Measurements from ENCODE around the gene MYOC. TPM values are rescaled to one million over a fixed set of nuclear protein-coding genes. Genes with fewer than 3 reads are reported as not detected.

Gene MYOC
- total and polyA plus RNA-seq, 2 donors from 2014 or later = 0.66 TPM; not detected in 1

GRCh38 chr1:171666114-171666769, 13.8 kb upstream of the MYOC start:
- intact Hi-C loops (cut with DNase I) = no loop called here
- no peaks in the 10 kb centered on the region for H3K9me3 ChIP-seq (ENCODE audit: control insufficient read depth in 2 of 3, insufficient read depth in 1 of 3, low read length in 3 of 3)
- TF ChIP-seq CTCF (IDR thresholded peaks at IDR 0.05; ENCODE audit: borderline replicate concordance, extremely low read depth, insufficient read depth) = no peak
- H3K36me3 ChIP-seq (ENCODE audit: control insufficient read depth in 2 of 3, insufficient read depth in 3 of 3, low read length in 3 of 3) = no peaks in the 10 kb centered on the region
- H3K4me1 ChIP-seq (ENCODE audit: control insufficient read depth in 2 of 3, insufficient read depth in 2 of 3, low read depth in 1 of 3, low read length in 3 of 3) = no peaks in the 10 kb centered on the region
- no peak overlapping the region for H3K27ac ChIP-seq (ENCODE audit: low read depth in 2 of 2, low read length in 2 of 2)
- H3K27me3 ChIP-seq (ENCODE audit: control insufficient read depth, insufficient read depth, low read length) = no peaks in the 10 kb centered on the region
- no peak overlapping the region for H3K9ac ChIP-seq (ENCODE audit: low read length in 3 of 3)
- H3K4me3 ChIP-seq (ENCODE audit: low read length in 3 of 3) = no peak overlapping the region
- FAIRE-seq = no peak
- no peak for DNase-seq

- no peaks in the 10 kb centered on the region for H3K27me3 ChIP-seq (ENCODE audit: control insufficient read depth, insufficient read depth, low read length)
- no peaks in the 10 kb centered on the region for H3K4me1 ChIP-seq (ENCODE audit: control insufficient read depth in 2 of 3, insufficient read depth in 2 of 3, low read depth in 1 of 3, low read length in 3 of 3)
- no peaks in the 10 kb centered on the region for H3K36me3 ChIP-seq (ENCODE audit: control insufficient read depth in 2 of 3, insufficient read depth in 3 of 3, low read length in 3 of 3)
- no peak overlapping the region for H3K9ac ChIP-seq (ENCODE audit: low read length in 3 of 3)
- no peak for TF ChIP-seq CTCF (IDR thresholded peaks at IDR 0.05; ENCODE audit: borderline replicate concordance, extremely low read depth, insufficient read depth)
- DNase-seq (no peak), FAIRE-seq (no peak)
- intact Hi-C loops (cut with DNase I) = no loop called here
- H3K9me3 ChIP-seq (ENCODE audit: control insufficient read depth in 2 of 3, insufficient read depth in 1 of 3, low read length in 3 of 3) = no peaks in the 10 kb centered on the region
- no peak overlapping the region for H3K27ac ChIP-seq (ENCODE audit: low read depth in 2 of 2, low read length in 2 of 2)
- no peak overlapping the region for H3K4me3 ChIP-seq (ENCODE audit: low read length in 3 of 3)
These were observed 12.5 kb upstream of the MYOC start for GRCh38 chr1:171664976-171665375.

GRCh38 chr1:171663854-171664575, 11.5 kb upstream of the MYOC start:
- intact Hi-C loops (cut with DNase I) = no loop called here
- H3K9ac ChIP-seq (ENCODE audit: low read length in 3 of 3) = no peak overlapping the region
- H3K9me3 ChIP-seq (ENCODE audit: control insufficient read depth in 2 of 3, insufficient read depth in 1 of 3, low read length in 3 of 3) = no peaks in the 10 kb centered on the region
- H3K27me3 ChIP-seq (ENCODE audit: control insufficient read depth, insufficient read depth, low read length) = no peaks in the 10 kb centered on the region
- no peak for FAIRE-seq
- H3K27ac ChIP-seq (ENCODE audit: low read depth in 2 of 2, low read length in 2 of 2) = no peak overlapping the region
- no peak for DNase-seq
- no peak overlapping the region for H3K4me3 ChIP-seq (ENCODE audit: low read length in 3 of 3)
- H3K36me3 ChIP-seq (ENCODE audit: control insufficient read depth in 2 of 3, insufficient read depth in 3 of 3, low read length in 3 of 3) = no peaks in the 10 kb centered on the region
- H3K4me1 ChIP-seq (ENCODE audit: control insufficient read depth in 2 of 3, insufficient read depth in 2 of 3, low read depth in 1 of 3, low read length in 3 of 3) = no peaks in the 10 kb centered on the region
- no peak for TF ChIP-seq CTCF (IDR thresholded peaks at IDR 0.05; ENCODE audit: borderline replicate concordance, extremely low read depth, insufficient read depth)

Measured in kidney (tissue), 14 donors.